H1 (cell line): ENCODE data around the gene ATP9B.

Experiments
- CHD7 ChIP-seq: fragments of 300-600 bp; sonication (generic); IDR thresholded peaks from 2 replicates; pipeline ENCODE4 v1.7.1; 2012; ENCODE audit warnings: low read length, moderate library complexity, mild to moderate bottlenecking, inconsistent platforms; ENCODE audit not compliant: insufficient replicate concordance
- CTBP2 ChIP-seq: IDR thresholded peaks from 2 replicates; pipeline ENCODE4 v1.7.0; 2011; ENCODE audit warnings: borderline replicate concordance, mild to moderate bottlenecking, moderate library complexity, mixed read lengths, low read length; ENCODE audit not compliant: insufficient read depth, insufficient read length
- CTCF ChIP-seq, 3 experiments: IDR thresholded peaks; 1 replicate in 2 of 3; 2 replicates in 1 of 3; pipeline versions ENCODE4 v1.5.1 to v1.6.1; 2011; ENCODE audit warnings: low read length in 3 of 3, mild to moderate bottlenecking in 3 of 3, inconsistent platforms in 2 of 3, low read depth in 1 of 3, moderate library complexity in 1 of 3; ENCODE audit not compliant: insufficient read depth in 1 of 3; ENCODE audit errors: control extremely low read depth in 1 of 3
- EP300 ChIP-seq, 2 experiments: IDR thresholded peaks; 1 replicate in 1 of 2; 2 replicates in 1 of 2; pipeline ENCODE4 v1.6.1; 2011 to 2012; ENCODE audit warnings: low read depth in 2 of 2, low read length in 2 of 2, mild to moderate bottlenecking in 2 of 2, borderline replicate concordance in 1 of 2, inconsistent platforms in 1 of 2, moderate library complexity in 1 of 2
- NRF1 ChIP-seq: IDR thresholded peaks from 2 replicates; pipeline ENCODE4 v1.6.1; 2011; ENCODE audit warnings: mild to moderate bottlenecking, low read depth, low read length, improper control_type of control experiment
- POLR2A ChIP-seq, 2 experiments: IDR thresholded peaks; 1 replicate in 1 of 2; 2 replicates in 1 of 2; pipeline ENCODE4 v1.6.1; 2011; ENCODE audit warnings: low read depth in 2 of 2, low read length in 2 of 2, mild to moderate bottlenecking in 2 of 2; ENCODE audit errors: control extremely low read depth in 1 of 2
- RFX5 ChIP-seq: IDR thresholded peaks from 2 replicates; pipeline ENCODE4 v1.6.1; 2011; ENCODE audit warnings: low read depth, low read length, improper control_type of control experiment, borderline replicate concordance
- SIN3A ChIP-seq, 2 experiments: IDR thresholded peaks in 1 of 2; conservative IDR thresholded peaks in 1 of 2; 2 replicates each; pipeline ENCODE4 v1.6.1; 2011 to 2012; ENCODE audit warnings: low read length in 2 of 2, improper control_type of control experiment in 1 of 2, low read depth in 1 of 2, mild to moderate bottlenecking in 1 of 2
- SP1 ChIP-seq: IDR thresholded peaks from 2 replicates; pipeline ENCODE4 v1.6.1; 2011; ENCODE audit warnings: low read depth, low read length
- SP2 ChIP-seq: IDR thresholded peaks from 2 replicates; pipeline ENCODE4 v1.6.1; 2012; ENCODE audit warnings: mild to moderate bottlenecking, low read length, inconsistent platforms
- TAF1 ChIP-seq: IDR thresholded peaks from 2 replicates; pipeline ENCODE4 v1.6.1; 2011; ENCODE audit warnings: mild to moderate bottlenecking, low read depth, low read length

- TF ChIP-seq CTBP2 (no peak), CTCF (IDR thresholded peaks at IDR 0.05; ENCODE audit: control extremely low read depth in 1 of 3, insufficient read depth in 1 of 3, low read depth in 1 of 3, low read length in 3 of 3) (no peak), CHD7 (no peak), SP2 (no peak), POLR2A (IDR thresholded peaks at IDR 0.05; ENCODE audit: control extremely low read depth in 1 of 2, low read depth in 2 of 2, low read length in 2 of 2) (no peak), EP300 (IDR thresholded peaks at IDR 0.05; ENCODE audit: borderline replicate concordance in 1 of 2, low read depth in 2 of 2, low read length in 2 of 2) (no peak), SIN3A (conservative IDR thresholded peaks at IDR 0.05 in 1 of 2, IDR thresholded peaks at IDR 0.05 in 1 of 2; ENCODE audit: low read depth in 1 of 2, low read length in 2 of 2) (no peak), SP1 (no peak), RFX5 (no peak), NRF1 (no peak), TAF1 (no peak)
Observed at GRCh38 chr18:79395761-79396404, 326.7 kb downstream of the ATP9B start, which contains the start of gene NFATC1.
